H1 (cell line): ENCODE measurements around the gene SCAPER. TPM values are rescaled to one million over a fixed set of nuclear protein-coding genes. Genes with fewer than 3 reads are reported as not detected.

Source experiments
- CTCF ChIA-PET: fragments of 300-600 bp; sonication (Branson Sonifier 250); formaldehyde crosslinking; loops from one replicate; lab custom pipeline; 2021; ENCODE audit not compliant: partially characterized antibody; lab: Charles Lee
- POLR2A ChIA-PET: fragments of 300-600 bp; sonication (Branson Sonifier 250); formaldehyde crosslinking; loops from one replicate; lab custom pipeline; 2021; ENCODE audit warnings: inconsistent platforms; ENCODE audit not compliant: partially characterized antibody; lab: Charles Lee
- DNase-seq, 2 experiments: peaks; one replicate each; pipeline versions ENCODE4 v3.0.0 to v3.0.0-alpha.2; 2010 to 2022; ENCODE audit warnings: low spot score in 2 of 2, low read depth in 1 of 2, mixed read lengths in 1 of 2
- FAIRE-seq: peaks from 2 replicates; lab custom pipeline; 2011; peaks lifted over from hg19 to GRCh38; lab: Jason Lieb, UNC
- H2AFZ ChIP-seq: 2 replicates; pipeline ENCODE4 v1.8.1; 2012; ENCODE audit warnings: low read length, inconsistent platforms
- H2AK5ac ChIP-seq: 2 replicates; pipeline ENCODE4 v1.6.1; 2013; ENCODE audit warnings: low read depth, low read length
- H2BK120ac ChIP-seq: replicated peaks from 2 replicates; pipeline ENCODE3; 2013; ENCODE audit warnings: low read depth, low read length, inconsistent platforms
- H2BK12ac ChIP-seq: 2 replicates; pipeline ENCODE4 v1.6.1; 2013; ENCODE audit warnings: low read depth, low read length
- H2BK15ac ChIP-seq: 2 replicates; pipeline ENCODE4 v1.6.1; 2013; ENCODE audit warnings: low read length
- H2BK20ac ChIP-seq: 2 replicates; pipeline ENCODE4 v1.6.1; 2013; ENCODE audit warnings: low read length
- H2BK5ac ChIP-seq: 2 replicates; pipeline ENCODE4 v1.6.1; 2013; ENCODE audit warnings: low read depth, low read length
- H3K14ac ChIP-seq: 2 replicates; pipeline ENCODE4 v1.6.1; 2013; ENCODE audit warnings: inconsistent platforms; ENCODE audit not compliant: insufficient read length
- H3K18ac ChIP-seq: 2 replicates; pipeline ENCODE4 v1.6.1; 2013; ENCODE audit warnings: low read length; ENCODE audit errors: extremely low read depth
- H3K23ac ChIP-seq: 2 replicates; pipeline ENCODE4 v1.6.1; 2013; ENCODE audit warnings: inconsistent platforms; ENCODE audit not compliant: insufficient read length
- H3K23me2 ChIP-seq: 2 replicates; pipeline ENCODE4 v1.6.1; 2013; ENCODE audit warnings: low read depth, low read length
- H3K27ac ChIP-seq: 2 replicates; pipeline ENCODE4 v1.6.1; 2011; ENCODE audit warnings: low read depth, low read length, inconsistent platforms
- H3K27me3 ChIP-seq, 4 experiments: replicated peaks in 1 of 4; 1 replicate in 1 of 4; 2 replicates in 3 of 4; pipeline versions ENCODE4 v1.6.1 to v1.8.1; 2011 to 2013; ENCODE audit warnings: low read length in 3 of 4, mild to moderate bottlenecking in 3 of 4, inconsistent platforms in 2 of 4, mixed read lengths in 2 of 4, moderate library complexity in 1 of 4; ENCODE audit not compliant: control insufficient read depth in 3 of 4, insufficient read depth in 3 of 4; ENCODE audit errors: extremely low read depth in 1 of 4
- H3K36me3 ChIP-seq, 4 experiments: 2 replicates each; pipeline versions ENCODE4 v1.6.1 to v1.8.1; 2011 to 2013; ENCODE audit warnings: mild to moderate bottlenecking in 4 of 4, low read length in 3 of 4, moderate library complexity in 2 of 4, control low read depth in 1 of 4, inconsistent platforms in 1 of 4; ENCODE audit not compliant: insufficient read depth in 4 of 4, control insufficient read depth in 2 of 4
- H3K4ac ChIP-seq: replicated peaks from 2 replicates; pipeline ENCODE3; 2013; ENCODE audit warnings: low read length, low read depth, mixed read lengths, inconsistent platforms; ENCODE audit not compliant: insufficient read length
- H3K4me1 ChIP-seq, 4 experiments: replicated peaks in 1 of 4; 1 replicate in 1 of 4; 2 replicates in 3 of 4; pipeline versions ENCODE4 v1.6.1 to v1.8.1; 2011 to 2013; ENCODE audit warnings: low read length in 3 of 4, inconsistent platforms in 2 of 4, mixed read lengths in 1 of 4; ENCODE audit not compliant: insufficient read depth in 4 of 4, control insufficient read depth in 3 of 4
- H3K4me2 ChIP-seq, 2 experiments: 2 replicates each; pipeline versions ENCODE4 v1.6.1 to v1.8.1; 2011 to 2013; ENCODE audit warnings: low read depth in 2 of 2, low read length in 2 of 2, control low read depth in 1 of 2, inconsistent platforms in 1 of 2, mild to moderate bottlenecking in 1 of 2; ENCODE audit not compliant: insufficient read depth in 1 of 2
- H3K4me3 ChIP-seq, 4 experiments: fragments of 200-600, 300-600 bp in 1 of 4; sonication (generic), shearing (Covaris generic), sonication (Bioruptor Twin) in 1 of 4; 2 replicates each; pipeline versions ENCODE4 v1.5.1 to v1.8.1; 2011 to 2016; ENCODE audit warnings: low read length in 4 of 4, low read depth in 3 of 4, control low read depth in 2 of 4, inconsistent platforms in 2 of 4, mild to moderate bottlenecking in 2 of 4, mixed read lengths in 1 of 4, moderate library complexity in 1 of 4; ENCODE audit not compliant: insufficient read depth in 2 of 4; ENCODE audit errors: extremely low read depth in 1 of 4
- H3K56ac ChIP-seq: replicated peaks from 2 replicates; pipeline ENCODE3; 2013; ENCODE audit warnings: low read depth, mild to moderate bottlenecking, mixed read lengths, low read length, inconsistent platforms; ENCODE audit not compliant: insufficient read length
- H3K79me1 ChIP-seq: 2 replicates; pipeline ENCODE4 v1.6.1; 2013; ENCODE audit warnings: low read depth, low read length, control low read depth
- H3K79me2 ChIP-seq, 2 experiments: 2 replicates each; pipeline versions ENCODE4 v1.6.1 to v1.8.1; 2012 to 2013; ENCODE audit warnings: low read length in 2 of 2, mild to moderate bottlenecking in 2 of 2, inconsistent platforms in 1 of 2; ENCODE audit not compliant: insufficient read depth in 2 of 2, control insufficient read depth in 1 of 2
- H3K9ac ChIP-seq, 4 experiments: replicated peaks in 1 of 4; 1 replicate in 1 of 4; 2 replicates in 3 of 4; pipeline versions ENCODE4 v1.6.1 to v1.8.1; 2011 to 2013; ENCODE audit warnings: low read depth in 3 of 4, low read length in 3 of 4, control low read depth in 2 of 4, mild to moderate bottlenecking in 2 of 4, moderate library complexity in 2 of 4, inconsistent platforms in 1 of 4; ENCODE audit errors: extremely low read depth in 1 of 4
- H3K9me3 ChIP-seq, 2 experiments: 2 replicates each; pipeline versions ENCODE4 v1.6.1 to v1.8.1; 2012 to 2013; ENCODE audit warnings: mild to moderate bottlenecking in 2 of 2, moderate library complexity in 2 of 2, control low read depth in 1 of 2, inconsistent platforms in 1 of 2, low read depth in 1 of 2, low read length in 1 of 2, mixed read lengths in 1 of 2; ENCODE audit not compliant: insufficient read depth in 2 of 2
- H4K20me1 ChIP-seq, 2 experiments: replicated peaks in 1 of 2; 2 replicates each; pipeline versions ENCODE3 to v1.8.1; 2011 to 2013; ENCODE audit warnings: inconsistent platforms in 2 of 2, low read length in 2 of 2, mild to moderate bottlenecking in 1 of 2; ENCODE audit not compliant: insufficient read depth in 2 of 2, control insufficient read depth in 1 of 2
- H4K5ac ChIP-seq: 2 replicates; pipeline ENCODE4 v1.6.1; 2013; ENCODE audit warnings: low read length, low read depth, mixed read lengths, inconsistent platforms; ENCODE audit not compliant: insufficient read length
- H4K8ac ChIP-seq: 2 replicates; pipeline ENCODE4 v1.8.0; 2013; ENCODE audit warnings: mild to moderate bottlenecking, moderate library complexity, low read length, inconsistent platforms; ENCODE audit not compliant: insufficient read depth; ENCODE audit errors: extremely low read depth
- H4K91ac ChIP-seq: replicated peaks from 2 replicates; pipeline ENCODE3; 2013; ENCODE audit warnings: low read length, mixed read lengths, inconsistent platforms; ENCODE audit not compliant: insufficient read length
- CBX8 ChIP-seq: fragments of 300-800, 300-1000 bp; sonication (generic); IDR thresholded peaks from 2 replicates; pipeline ENCODE4 v1.7.1; 2016; ENCODE audit warnings: low read depth, low read length, borderline replicate concordance
- CHD2 ChIP-seq: IDR thresholded peaks from 2 replicates; pipeline ENCODE4 v1.6.1; 2012; ENCODE audit warnings: low read length, improper control_type of control experiment
- GABPA ChIP-seq: IDR thresholded peaks from 2 replicates; pipeline ENCODE4 v1.6.1; 2011; ENCODE audit warnings: mild to moderate bottlenecking, low read length, moderate library complexity, borderline replicate concordance; ENCODE audit not compliant: insufficient read depth
- SAP30 ChIP-seq: fragments of 300-600 bp; sonication (generic); IDR thresholded peaks from 2 replicates; pipeline ENCODE4 v1.7.1; 2012; ENCODE audit warnings: low read length, moderate library complexity, mild to moderate bottlenecking, inconsistent platforms; ENCODE audit not compliant: insufficient read depth, insufficient replicate concordance
- SP1 ChIP-seq: IDR thresholded peaks from 2 replicates; pipeline ENCODE4 v1.6.1; 2011; ENCODE audit warnings: low read depth, low read length
- TEAD4 ChIP-seq: IDR thresholded peaks from 2 replicates; pipeline ENCODE4 v1.6.1; 2012; ENCODE audit warnings: low read depth, low read length, inconsistent platforms, mixed read lengths
- WGBS, 2 experiments: shearing (Covaris generic) in 1 of 2; methylation state at CpG; one replicate each; pipeline versions ENCODE4 v1.1.6 to v1.1.7; 2013 to 2015; ENCODE audit warnings: low lambda C conversion rate in 2 of 2, mixed read lengths in 2 of 2, inconsistent platforms in 1 of 2, low coverage in 1 of 2, missing lambda C conversion rate in 1 of 2; ENCODE audit not compliant: insufficient replicate concordance in 2 of 2, insufficient coverage in 1 of 2, insufficient read length in 1 of 2; ENCODE audit errors: extremely low coverage in 1 of 2, missing lambda C conversion rate in 1 of 2; 5-methylcytosine and 5-hydroxymethylcytosine counted together
- polyA plus RNA-seq, 7 experiments: library from polyadenylated mRNA; depleted of rRNA in 3 of 7; stranded (reverse) in 5 of 7; unstranded in 2 of 7; fragments of >200 nt in 5 of 7; fragments of 200-250 nt in 2 of 7; gene quantifications; 1 replicate in 5 of 7; 2 replicates in 1 of 7; 4 replicates in 1 of 7; pipeline versions ENCODE4 v1.2.1 to v1.2.3, GENCODE V29; 2011 to 2013; ENCODE audit warnings: missing spikeins in 2 of 7, mixed read lengths in 2 of 7
- total RNA-seq: library from RNA; stranded (reverse); fragmentation: NEBNext Ultra II Directional; extraction: Animal tissue kit (Norgen Biotek cat#: 25700); gene quantifications from 2 replicates; pipeline ENCODE4 v1.2.1, GENCODE V29; 2021
- TF ChIP-seq, protein P1 (sequence below), 3 experiments: IDR thresholded peaks; 1 replicate in 2 of 3; 2 replicates in 1 of 3; pipeline versions ENCODE4 v1.5.1 to v1.6.1; 2011; ENCODE audit warnings: low read length in 3 of 3, mild to moderate bottlenecking in 3 of 3, inconsistent platforms in 2 of 3, low read depth in 1 of 3, moderate library complexity in 1 of 3; ENCODE audit not compliant: insufficient read depth in 1 of 3; ENCODE audit errors: control extremely low read depth in 1 of 3

Gene SCAPER
- total and polyA plus RNA-seq, 2 of the 8 experiments (the other 6 are each of a cell fraction or from before 2014, with no cell fraction given): 1.6 to 6.8 TPM

DNA sequence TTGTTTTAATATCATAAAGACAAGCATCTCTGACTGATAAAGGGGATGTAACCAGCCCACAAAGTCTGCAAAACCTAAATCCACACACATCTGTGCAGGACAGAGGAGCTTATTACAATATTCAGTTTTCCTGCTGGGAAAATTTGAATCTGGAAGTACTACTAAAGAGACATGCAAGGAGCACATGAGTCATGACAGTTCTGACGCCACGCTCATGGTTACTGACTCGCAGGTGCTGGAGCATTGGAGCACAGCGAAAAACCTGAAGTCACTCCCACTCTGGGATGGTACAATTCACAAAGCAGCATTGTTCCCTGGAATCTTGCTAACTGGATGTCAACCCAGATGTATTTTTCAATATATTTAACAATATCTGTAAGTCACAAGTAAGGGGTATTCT lies 576.2 kb downstream of the SCAPER start:
- Histone ChIP-seq H3K56ac (no peak overlapping the region), H4K91ac (no peak overlapping the region), H3K9me3 (no peaks in the 10 kb centered on the region), H3K79me2 (no peaks in the 10 kb centered on the region), H3K4me1 (peaks cover 0 to under 1% (median under 1%) of the 10 kb centered on the region in 4 experiments; a peak in 4 of 7 replicates), H3K23ac (no peak overlapping the region), H2BK20ac (no peak overlapping the region), H3K27me3 (peaks cover 0 to 5% (median 1%) of the 10 kb centered on the region in 4 experiments; a peak in 3 of 7 replicates), H3K14ac (no peak overlapping the region), H2BK120ac (no peak overlapping the region), H3K36me3 (no peaks in the 10 kb centered on the region), H4K8ac (no peak overlapping the region), H2AFZ (no peak overlapping the region), H3K79me1 (no peaks in the 10 kb centered on the region), H4K20me1 (no peaks in the 10 kb centered on the region), H2AK5ac (no peak overlapping the region), H4K5ac (no peak overlapping the region), H3K4ac (no peak overlapping the region), H3K9ac (no peak overlapping the region), H3K4me3 (no peak overlapping the region), H3K4me2 (no peak overlapping the region), H3K27ac (no peak overlapping the region), H2BK5ac (no peak overlapping the region), H2BK15ac (no peak overlapping the region), H3K18ac (no peak overlapping the region), H3K23me2 (no peaks in the 10 kb centered on the region), H2BK12ac (no peak overlapping the region)
- 91% methylated on average over 4 of the region's 4 CpGs; no CpG with 5 or more reads in 1 of the 2 experiments for WGBS, 2 experiments
- ChIA-PET CTCF (interaction anchor here (0.6 to 9.2 kb wide), 11 partner anchors 12 to 656 kb away, joined by 3 to 130 read pairs (median 5); no protein-coding TSS in a partner anchor), POLR2A (no interaction called here)
- no peak for FAIRE-seq
- no peak for TF ChIP-seq TEAD4
- TF ChIP-seq CHD2: no peak
- no peak for TF ChIP-seq SP1
- no peak for TF ChIP-seq GABPA
- no peak for TF ChIP-seq CBX8
- no peak for TF ChIP-seq SAP30
- TF ChIP-seq, protein P1, sequence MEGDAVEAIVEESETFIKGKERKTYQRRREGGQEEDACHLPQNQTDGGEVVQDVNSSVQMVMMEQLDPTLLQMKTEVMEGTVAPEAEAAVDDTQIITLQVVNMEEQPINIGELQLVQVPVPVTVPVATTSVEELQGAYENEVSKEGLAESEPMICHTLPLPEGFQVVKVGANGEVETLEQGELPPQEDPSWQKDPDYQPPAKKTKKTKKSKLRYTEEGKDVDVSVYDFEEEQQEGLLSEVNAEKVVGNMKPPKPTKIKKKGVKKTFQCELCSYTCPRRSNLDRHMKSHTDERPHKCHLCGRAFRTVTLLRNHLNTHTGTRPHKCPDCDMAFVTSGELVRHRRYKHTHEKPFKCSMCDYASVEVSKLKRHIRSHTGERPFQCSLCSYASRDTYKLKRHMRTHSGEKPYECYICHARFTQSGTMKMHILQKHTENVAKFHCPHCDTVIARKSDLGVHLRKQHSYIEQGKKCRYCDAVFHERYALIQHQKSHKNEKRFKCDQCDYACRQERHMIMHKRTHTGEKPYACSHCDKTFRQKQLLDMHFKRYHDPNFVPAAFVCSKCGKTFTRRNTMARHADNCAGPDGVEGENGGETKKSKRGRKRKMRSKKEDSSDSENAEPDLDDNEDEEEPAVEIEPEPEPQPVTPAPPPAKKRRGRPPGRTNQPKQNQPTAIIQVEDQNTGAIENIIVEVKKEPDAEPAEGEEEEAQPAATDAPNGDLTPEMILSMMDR (IDR thresholded peaks at IDR 0.05; ENCODE audit: control extremely low read depth in 1 of 3, insufficient read depth in 1 of 3, low read depth in 1 of 3, low read length in 3 of 3): no peak
- DNase-seq: no peak
